ENCODE measurements around the gene CA9. TPM values are rescaled to one million over a fixed set of nuclear protein-coding genes. Genes with fewer than 3 reads are reported as not detected.
"Not testable (repeated sequence)": the region's sequence is repeated elsewhere in the genome, so short reads cannot be mapped to it uniquely, and the experiment has no call there.

CA9 gene
- total RNA-seq, 1 experiment from 2014 or later = 1.0 TPM

GRCh38 chr9:35639631-35640030, 34.1 kb upstream of the CA9 start:
- peaks cover 17% of the 10 kb centered on the region for H3K36me3 Mint-ChIP-seq
- no peak overlapping the region for H3K27ac Mint-ChIP-seq
- ATAC-seq = no peak
- H3K4me1 Mint-ChIP-seq = no peaks in the 10 kb centered on the region; the same call in 1 of the 2 replicates
- H3K4me3 Mint-ChIP-seq = no peak overlapping the region
- H3K9me3 Mint-ChIP-seq = peaks cover 31% of the 10 kb centered on the region
- no peak for TF ChIP-seq MAX (CRISPR knock-in tag; IDR thresholded peaks at IDR 0.05)
- no peak for TF ChIP-seq RORB (CRISPR knock-in tag; IDR thresholded peaks at IDR 0.05)
- TF ChIP-seq CBFB (CRISPR knock-in tag; IDR thresholded peaks at IDR 0.05; ENCODE audit: low read depth) = no peak
- no peak for TF ChIP-seq ZBTB21 (CRISPR knock-in tag; IDR thresholded peaks at IDR 0.05; ENCODE audit: borderline replicate concordance)
- no peak for TF ChIP-seq TP53 (CRISPR knock-in tag; IDR thresholded peaks at IDR 0.05)
- no peak for TF ChIP-seq CREM (CRISPR knock-in tag; IDR thresholded peaks at IDR 0.05)
- TF ChIP-seq EMX1 (CRISPR knock-in tag; IDR thresholded peaks at IDR 0.05) = no peak
- no peak for TF ChIP-seq TCF7 (CRISPR knock-in tag; IDR thresholded peaks at IDR 0.05; ENCODE audit: low read depth)
- TF ChIP-seq AR (CRISPR knock-in tag; IDR thresholded peaks at IDR 0.05) = no peak
- no peak for TF ChIP-seq ATF2 (CRISPR knock-in tag; IDR thresholded peaks at IDR 0.05; ENCODE audit: borderline replicate concordance, low read depth)
- no peak for TF ChIP-seq ZNF671 (CRISPR knock-in tag; IDR thresholded peaks at IDR 0.05)
- TF ChIP-seq ZNF317 (CRISPR knock-in tag; IDR thresholded peaks at IDR 0.05; ENCODE audit: borderline replicate concordance, low read depth) = no peak
- no peak for TF ChIP-seq GABPB1 (CRISPR knock-in tag; IDR thresholded peaks at IDR 0.05)
- TF ChIP-seq FOXK1 (CRISPR knock-in tag; IDR thresholded peaks at IDR 0.05) = no peak
- no peak for TF ChIP-seq FOXP4 (CRISPR knock-in tag; IDR thresholded peaks at IDR 0.05)
- no peak for TF ChIP-seq CREB1 (CRISPR knock-in tag; IDR thresholded peaks at IDR 0.05)
- TF ChIP-seq ZNF512 (CRISPR knock-in tag; IDR thresholded peaks at IDR 0.05; ENCODE audit: borderline replicate concordance) = no peak
- CTCF ChIA-PET = interaction anchor here (1.4 kb wide), 1 partner anchor 57 kb away, joined by 3 read pairs; no protein-coding TSS in a partner anchor
- DNase-seq (ENCODE audit: low spot score) = no peak
- POLR2A ChIA-PET = no interaction called here
- H3K27me3 Mint-ChIP-seq (ENCODE audit: low read depth) = peaks cover 11% of the 10 kb centered on the region

GRCh38 chr9:35640431-35640830, 33.3 kb upstream of the CA9 start:
- H3K4me3 Mint-ChIP-seq = not testable (repeated sequence)

GRCh38 chr9:35641478-35641877, 32.2 kb upstream of the CA9 start:
- CTCF ChIA-PET, ATAC-seq: not testable (repeated sequence)

More at GRCh38 chr9:35640431-35640830, 33.3 kb upstream of the CA9 start:
- peaks cover 17% of the 10 kb centered on the region for H3K36me3 Mint-ChIP-seq
- peaks cover 31% of the 10 kb centered on the region for H3K9me3 Mint-ChIP-seq
- H3K27ac Mint-ChIP-seq; H3K4me1 Mint-ChIP-seq; POLR2A ChIA-PET; DNase-seq (ENCODE audit: low spot score); ATAC-seq: not testable (repeated sequence)
- H3K27me3 Mint-ChIP-seq (ENCODE audit: low read depth) = peaks cover 11% of the 10 kb centered on the region
- CTCF ChIA-PET = interaction anchor here (0.8 to 1.4 kb wide), 2 partner anchors 37 to 56 kb away, joined by 3 to 5 read pairs; no protein-coding TSS in a partner anchor

More at GRCh38 chr9:35641478-35641877, 32.2 kb upstream of the CA9 start:
- H3K27ac Mint-ChIP-seq; H3K4me1 Mint-ChIP-seq; H3K4me3 Mint-ChIP-seq; POLR2A ChIA-PET; DNase-seq (ENCODE audit: low spot score): not testable (repeated sequence)
- peaks cover 11% of the 10 kb centered on the region for H3K27me3 Mint-ChIP-seq (ENCODE audit: low read depth)
- peaks cover 31% of the 10 kb centered on the region for H3K9me3 Mint-ChIP-seq
- peaks cover 17% of the 10 kb centered on the region for H3K36me3 Mint-ChIP-seq

Data from WTC11 (cell line).